Cardiac muscle cell (in vitro differentiated cells and primary cell): Measurements from ENCODE around the gene NAP1L4. TPM values are rescaled to one million over a fixed set of nuclear protein-coding genes. Genes with fewer than 3 reads are reported as not detected.
A peak's percentile ranks its signal among the peaks of the same experiment; 100 is the strongest.

ENCODE experiments used
- DNase-seq, 2 donors: peaks; one replicate each; pipeline versions ENCODE4 v3.0.0 to v3.0.0-alpha.2; 2010 to 2017; ENCODE audit warnings: low read depth in 1 of 2, low spot score in 1 of 2
- H3K27ac ChIP-seq: fragments of 200-600 bp; sonication (generic); 2 replicates; pipeline ENCODE4 v1.5.1; 2016
- H3K27me3 ChIP-seq: fragments of 200-600 bp; sonication (generic); 2 replicates; pipeline ENCODE4 v1.6.0; 2016; ENCODE audit warnings: control low read depth
- H3K36me3 ChIP-seq: fragments of 200-600 bp; sonication (generic); 2 replicates; pipeline ENCODE4 v1.5.1; 2016; ENCODE audit warnings: control low read depth
- H3K4me1 ChIP-seq: fragments of 200-600 bp; sonication (generic); 2 replicates; pipeline ENCODE4 v1.8.1; 2017; ENCODE audit warnings: low read depth, mild to moderate bottlenecking, mixed run types
- H3K4me3 ChIP-seq: fragments of 200-600 bp; sonication (generic); 2 replicates; pipeline ENCODE4 v1.5.1; 2016; ENCODE audit warnings: mild to moderate bottlenecking
- H3K9me3 ChIP-seq: fragments of 200-600 bp; sonication (generic); 2 replicates; pipeline ENCODE4 v1.5.1; 2017; ENCODE audit warnings: low read depth, mild to moderate bottlenecking, control low read depth
- polyA plus RNA-seq: library from polyadenylated mRNA; unstranded; fragments of >200 nt; fragmentation: Nextera tagmentation; extraction: Ambion mirVana; gene quantifications from 2 replicates; pipeline ENCODE4 v1.2.1, GENCODE V29; 2016
- total RNA-seq: library from RNA; depleted of rRNA; stranded (reverse); fragments of >200 nt; gene quantifications from 2 replicates; pipeline ENCODE4 v1.2.3, GENCODE V29; 2016
- TF ChIP-seq, protein P1 (sequence below): IDR thresholded peaks from 2 replicates; pipeline ENCODE4 v1.5.1; 2012; ENCODE audit warnings: low read depth, mild to moderate bottlenecking, low read length

Gene NAP1L4
- total and polyA plus RNA-seq, 2 experiments from 2014 or later: 132 to 254 TPM

DNA sequence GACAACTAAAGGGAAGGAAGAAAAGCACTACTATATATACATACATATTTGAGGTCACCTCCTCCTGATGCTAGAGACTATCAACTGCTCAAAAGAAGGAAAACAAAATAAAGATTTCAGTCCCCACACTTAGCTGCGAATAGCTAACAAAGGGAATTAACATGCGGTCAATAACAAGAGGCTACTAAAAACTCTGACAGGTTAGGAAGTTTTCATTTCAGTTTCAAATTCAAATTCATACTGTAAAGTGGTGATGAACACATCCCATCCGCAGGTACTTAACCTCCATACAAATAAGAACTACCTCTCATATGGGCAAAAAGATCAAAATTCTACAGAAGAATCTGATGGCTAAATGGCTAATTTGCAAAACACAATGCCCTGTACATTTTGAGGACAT is 2.6 kb downstream of the NAP1L4 start:
- Histone ChIP-seq H3K27ac (peak overlapping the region; percentile 93), H3K4me3 (peak overlapping the region; percentile 87)
- DNase-seq: no peak

DNA sequence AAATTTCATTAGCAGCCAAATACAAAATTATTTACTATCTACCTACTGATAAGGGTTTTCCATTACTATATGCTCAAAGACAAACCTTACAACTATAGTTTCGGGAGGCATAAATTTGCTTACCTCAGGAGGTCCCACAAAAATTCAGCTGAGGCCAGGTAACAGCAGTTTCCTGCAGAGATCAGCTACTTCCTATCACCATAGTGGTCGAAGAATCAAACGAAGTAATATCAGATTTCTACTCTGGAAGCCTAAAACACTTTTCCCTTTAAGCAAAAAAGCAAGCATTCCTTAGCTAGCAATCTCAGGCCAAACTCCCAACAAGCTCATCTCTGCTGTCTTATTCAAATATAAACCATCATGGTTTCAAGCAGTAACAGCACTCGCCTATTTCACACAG is 3.1 kb downstream of the NAP1L4 start:
- Histone ChIP-seq H3K27ac (no peak overlapping the region), H3K36me3 (no peaks in the 10 kb centered on the region), H3K4me3 (peak overlapping the region; percentile 87), H3K4me1 (peaks cover 22% of the 10 kb centered on the region), H3K27me3 (no peaks in the 10 kb centered on the region), H3K9me3 (no peaks in the 10 kb centered on the region)
- TF ChIP-seq, protein P1, sequence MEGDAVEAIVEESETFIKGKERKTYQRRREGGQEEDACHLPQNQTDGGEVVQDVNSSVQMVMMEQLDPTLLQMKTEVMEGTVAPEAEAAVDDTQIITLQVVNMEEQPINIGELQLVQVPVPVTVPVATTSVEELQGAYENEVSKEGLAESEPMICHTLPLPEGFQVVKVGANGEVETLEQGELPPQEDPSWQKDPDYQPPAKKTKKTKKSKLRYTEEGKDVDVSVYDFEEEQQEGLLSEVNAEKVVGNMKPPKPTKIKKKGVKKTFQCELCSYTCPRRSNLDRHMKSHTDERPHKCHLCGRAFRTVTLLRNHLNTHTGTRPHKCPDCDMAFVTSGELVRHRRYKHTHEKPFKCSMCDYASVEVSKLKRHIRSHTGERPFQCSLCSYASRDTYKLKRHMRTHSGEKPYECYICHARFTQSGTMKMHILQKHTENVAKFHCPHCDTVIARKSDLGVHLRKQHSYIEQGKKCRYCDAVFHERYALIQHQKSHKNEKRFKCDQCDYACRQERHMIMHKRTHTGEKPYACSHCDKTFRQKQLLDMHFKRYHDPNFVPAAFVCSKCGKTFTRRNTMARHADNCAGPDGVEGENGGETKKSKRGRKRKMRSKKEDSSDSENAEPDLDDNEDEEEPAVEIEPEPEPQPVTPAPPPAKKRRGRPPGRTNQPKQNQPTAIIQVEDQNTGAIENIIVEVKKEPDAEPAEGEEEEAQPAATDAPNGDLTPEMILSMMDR: no peak
- no peak for DNase-seq

More for the DNA sequence above, 2.6 kb downstream of the NAP1L4 start:
- Histone ChIP-seq H3K36me3 (no peaks in the 10 kb centered on the region), H3K27me3 (no peaks in the 10 kb centered on the region), H3K4me1 (peaks cover 22% of the 10 kb centered on the region), H3K9me3 (no peaks in the 10 kb centered on the region)
- TF ChIP-seq, protein P1: no peak

DNA sequence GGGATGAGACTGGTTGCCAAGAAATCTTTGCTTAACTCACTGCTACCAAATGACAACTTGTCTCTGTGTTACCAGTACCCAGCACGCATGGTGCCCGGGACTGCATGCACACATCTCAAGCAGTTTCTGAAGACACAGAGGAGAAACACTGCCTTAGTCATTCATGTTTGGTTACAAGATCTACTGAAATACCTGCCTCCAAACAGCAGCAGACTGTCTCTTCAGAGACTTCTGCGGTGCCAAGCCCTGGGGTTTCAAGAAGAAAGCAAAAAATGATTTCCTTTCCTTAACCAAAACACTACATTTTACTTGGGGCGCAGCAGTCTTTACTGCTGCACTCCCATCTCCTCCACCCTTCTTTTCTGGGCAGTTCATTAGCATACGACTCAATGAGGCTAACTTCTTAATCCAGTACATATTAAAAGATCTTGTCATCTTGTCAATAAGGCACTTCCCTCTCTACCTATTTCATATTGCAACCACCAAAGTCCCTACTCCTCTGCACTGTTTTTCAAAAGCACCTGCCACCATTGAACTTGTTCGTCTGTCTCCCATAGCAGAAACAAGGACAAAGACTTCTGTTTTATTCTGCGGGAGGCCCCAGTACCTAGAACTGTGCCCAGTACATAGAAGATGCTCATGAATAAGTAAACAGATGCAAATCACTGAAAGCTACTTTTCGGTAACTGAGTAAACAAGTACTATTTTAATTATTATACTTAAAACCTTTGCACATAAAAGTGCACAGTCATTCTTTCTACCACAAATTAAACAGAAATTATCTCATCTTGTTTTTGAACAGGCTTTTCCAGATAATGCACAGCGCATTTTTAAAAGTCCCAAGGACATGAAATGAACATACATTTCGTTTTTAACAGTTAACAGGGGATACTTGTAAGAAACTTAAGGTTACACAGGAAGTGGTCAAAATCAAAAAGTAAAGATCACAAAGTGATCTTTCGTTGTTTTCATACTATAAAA is 4.0 kb downstream of the NAP1L4 start:
- no peak overlapping the region for H3K27ac ChIP-seq
- TF ChIP-seq, protein P1: no peak
- no peaks in the 10 kb centered on the region for H3K27me3 ChIP-seq
- H3K4me1 ChIP-seq: peaks cover 25% of the 10 kb centered on the region
- H3K36me3 ChIP-seq: no peaks in the 10 kb centered on the region
- no peak overlapping the region for H3K4me3 ChIP-seq
- no peaks in the 10 kb centered on the region for H3K9me3 ChIP-seq
- DNase-seq: no peak

DNA sequence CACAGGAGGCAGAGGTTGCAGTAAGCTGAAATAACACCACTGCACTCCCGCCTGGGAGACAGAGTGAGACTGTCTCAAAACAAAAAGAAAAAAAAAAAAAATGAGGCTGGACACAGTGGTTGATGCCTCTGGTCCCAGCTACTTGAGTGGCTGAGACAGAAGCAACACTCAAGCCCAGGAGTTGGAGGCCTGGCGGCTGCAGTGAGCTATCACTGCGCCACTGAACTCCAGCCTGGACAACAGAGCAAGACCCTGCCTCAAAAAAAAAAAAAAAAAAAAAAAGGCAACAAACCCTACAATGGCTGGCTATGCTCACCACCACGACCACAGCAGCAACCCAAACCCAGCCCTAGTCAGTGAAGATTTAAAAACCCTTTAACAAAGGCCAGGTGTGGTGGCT is 8.2 kb downstream of the NAP1L4 start:
- no peak for DNase-seq
- Histone ChIP-seq H3K27ac (no peak overlapping the region), H3K4me1 (peaks cover 13% of the 10 kb centered on the region), H3K36me3 (peaks cover 4% of the 10 kb centered on the region), H3K27me3 (no peaks in the 10 kb centered on the region), H3K9me3 (no peaks in the 10 kb centered on the region), H3K4me3 (no peak overlapping the region)
- TF ChIP-seq, protein P1: no peak

DNA sequence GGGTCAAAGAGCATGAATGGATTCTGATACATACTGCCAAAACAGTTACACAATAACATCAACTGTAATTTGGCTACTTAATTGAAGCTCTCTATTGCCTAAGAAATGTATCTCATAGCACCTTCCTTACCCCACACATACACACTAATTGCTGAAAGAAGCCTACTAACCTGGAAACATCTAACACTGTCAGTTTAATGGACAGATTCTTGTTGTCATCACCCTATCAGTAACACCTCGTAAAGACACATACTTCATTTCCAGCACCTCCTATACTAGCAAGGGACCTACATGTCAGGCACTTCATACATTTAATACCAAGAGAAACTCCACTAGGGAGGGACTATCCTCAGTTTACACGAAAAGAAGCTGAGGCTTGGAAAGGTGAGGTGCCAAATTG is 9.9 kb downstream of the NAP1L4 start:
- Histone ChIP-seq H3K4me3 (no peak overlapping the region), H3K4me1 (peaks cover 9% of the 10 kb centered on the region), H3K27ac (peak overlapping the region; percentile 41), H3K9me3 (no peaks in the 10 kb centered on the region), H3K27me3 (no peaks in the 10 kb centered on the region), H3K36me3 (peaks cover 15% of the 10 kb centered on the region)
- DNase-seq: no peak
- TF ChIP-seq, protein P1: no peak
